Measurements from ENCODE around the gene RASGRP1. TPM values are rescaled to one million over a fixed set of nuclear protein-coding genes. Genes with fewer than 3 reads are reported as not detected.

The RASGRP1 gene
- total RNA-seq, 1 experiment from 2014 or later, result 0.85 TPM

DNA sequence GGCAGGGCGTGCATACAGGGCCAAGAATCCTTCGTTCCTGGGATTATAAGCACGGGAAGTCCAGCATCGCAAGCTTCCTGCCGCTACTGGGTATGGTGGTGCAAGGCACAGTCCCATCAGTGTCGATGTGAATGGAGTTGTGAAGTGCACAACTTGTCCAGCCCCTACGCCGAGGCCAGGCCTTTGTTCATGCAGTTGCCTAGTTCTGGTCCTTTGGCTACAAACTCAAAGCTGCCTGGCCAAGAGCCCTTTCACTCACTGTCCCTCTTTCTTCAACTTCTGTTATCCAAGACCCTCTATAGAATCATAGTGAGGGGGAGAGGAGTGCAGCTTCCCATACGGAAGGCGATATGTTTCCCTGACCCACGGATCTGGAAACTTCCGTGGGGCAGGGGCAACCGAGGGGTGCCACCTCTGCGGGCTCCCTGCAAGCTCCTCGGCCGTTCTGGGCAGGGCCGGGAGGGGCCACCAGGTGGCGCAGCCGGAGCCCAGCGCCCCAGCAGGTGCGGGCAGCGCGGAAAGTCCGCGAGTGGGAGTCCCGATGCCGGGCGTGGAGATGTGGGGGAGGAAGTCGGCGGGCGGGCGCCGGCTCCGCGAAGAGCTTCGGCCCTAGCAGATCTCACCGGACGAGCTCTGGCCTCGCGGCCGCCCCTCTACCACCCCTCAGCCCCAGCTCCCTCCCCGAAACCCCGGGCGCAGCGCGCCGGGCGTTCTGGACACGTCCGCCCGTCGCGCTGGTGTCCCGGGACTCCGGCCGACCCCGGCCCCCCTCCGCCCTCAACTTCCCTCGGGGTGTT lies 693 bp downstream of the RASGRP1 start:
- Histone ChIP-seq H3K4me2 (ENCODE audit: insufficient read depth, insufficient read length, low read length) (peak overlapping the region; percentile 46), H2AK5ac (ENCODE audit: insufficient read length, low read length) (no peak overlapping the region), H3K23ac (ENCODE audit: insufficient read length, low read depth, low read length) (no peak overlapping the region), H3K79me2 (ENCODE audit: insufficient read depth, low read length) (no peaks in the 10 kb centered on the region), H3K56ac (ENCODE audit: insufficient read length, low read depth, low read length) (no peak overlapping the region), H3K79me1 (ENCODE audit: insufficient read depth, low read depth, low read length, poor library complexity, severe bottlenecking) (no peaks in the 10 kb centered on the region), H4K20me1 (ENCODE audit: control insufficient read depth, insufficient read depth, insufficient read length) (no peaks in the 10 kb centered on the region), H3K9ac (ENCODE audit: extremely low read depth, insufficient read length, low read length) (no peak overlapping the region), H2BK20ac (ENCODE audit: low read depth, low read length, poor library complexity, severe bottlenecking) (no peak overlapping the region), H3T11ph (ENCODE audit: low read length) (no peak overlapping the region), H2BK120ac (ENCODE audit: low read depth, low read length, poor library complexity, severe bottlenecking) (no peak overlapping the region), H4K91ac (ENCODE audit: insufficient read length, low read depth, low read length) (no peak overlapping the region), H2BK15ac (ENCODE audit: low read depth, low read length) (no peak overlapping the region), H3K9me3 (ENCODE audit: control insufficient read depth, low read depth, low read length) (no peaks in the 10 kb centered on the region), H2AFZ (ENCODE audit: low read length) (no peak overlapping the region), H3K27me3 (ENCODE audit: insufficient read depth, low read length) (peaks cover 14% of the 10 kb centered on the region; the same call in 1 of the 2 replicates), H3K4me1 (ENCODE audit: insufficient read depth, low read length) (no peaks in the 10 kb centered on the region), H3K23me2 (ENCODE audit: insufficient read length, low read depth, low read length, poor library complexity, severe bottlenecking) (peaks cover 3% of the 10 kb centered on the region), H3K18ac (ENCODE audit: insufficient read length, low read depth, low read length) (no peak overlapping the region), H2BK12ac (ENCODE audit: insufficient read length, low read depth, low read length) (no peak overlapping the region), H2BK5ac (ENCODE audit: insufficient read length, low read length) (no peak overlapping the region), H3K27ac (ENCODE audit: insufficient read length, low read depth, low read length) (no peak overlapping the region), H3K4ac (ENCODE audit: low read depth, low read length) (no peak overlapping the region), H3K14ac (ENCODE audit: insufficient read depth, low read length) (peak overlapping the region; percentile 90), H4K5ac (ENCODE audit: insufficient read length, low read depth, low read length) (no peak overlapping the region), H4K8ac (replicated peaks; ENCODE audit: insufficient read length, low read depth, low read length) (no peak overlapping the region)
- Mint-ChIP-seq H3K4me3 (peak overlapping the region; percentile 67 to 82), H3K27ac (peak overlapping the region in 1 of 3 experiments; percentile 82; a peak in 1 of 7 replicates), H3K9me3 (no peaks in the 10 kb centered on the region; a peak in 3 of 5 replicates), H3K36me3 (ENCODE audit: insufficient read depth in 1 of 3, low read depth in 3 of 3) (no peaks in the 10 kb centered on the region; a peak in 1 of 7 replicates), H3K4me1 (peaks cover 8 to 9% of the 10 kb centered on the region in 2 experiments; a peak in 3 of 4 replicates), H3K27me3 (ENCODE audit: low read depth) (peaks cover 52% of the 10 kb centered on the region)
- peak; percentile 68 for DNase-seq
- peak; percentile 96 for TF ChIP-seq CTCF (conservative IDR thresholded peaks at IDR 0.05)
- WGBS (ENCODE audit: extremely low coverage, insufficient read length, low lambda C conversion rate), result no CpG with 5 or more reads among the region's 59 CpGs
